HepG2 (cell line): ENCODE data around the gene ARVCF. TPM values are rescaled to one million over a fixed set of nuclear protein-coding genes. Genes with fewer than 3 reads are reported as not detected.
A peak's percentile ranks its signal among the peaks of the same experiment; 100 is the strongest.

Experiments used
- EHMT2 ChIP-seq: fragments of 200-600 bp; sonication (generic); IDR thresholded peaks from 2 replicates; pipeline ENCODE4 v1.7.0; 2017; ENCODE audit warnings: antibody characterized with exemption, low read depth, low read length, borderline replicate concordance
- ETV5 ChIP-seq: IDR thresholded peaks from 2 replicates; pipeline ENCODE4 v1.6.1; 2018; ENCODE audit warnings: missing biosample characterization, missing genetic modification reagents, inconsistent platforms, borderline replicate concordance
- GATAD2A ChIP-seq: IDR thresholded peaks from 2 replicates; pipeline ENCODE4 v1.6.1; 2016
- GFI1 ChIP-seq: sonication (generic); formaldehyde crosslinking; IDR thresholded peaks from 2 replicates; pipeline ENCODE4 v1.5.0; 2020; ENCODE audit warnings: missing genetic modification reagents, mild to moderate bottlenecking, borderline replicate concordance
- HOXA9 ChIP-seq: sonication (generic); formaldehyde crosslinking; IDR thresholded peaks from 2 replicates; pipeline ENCODE4 v1.8.1; 2022; ENCODE audit warnings: missing genetic modification reagents, mild to moderate bottlenecking, moderate library complexity, borderline replicate concordance
- MEIS2 ChIP-seq: sonication (generic); formaldehyde crosslinking; IDR thresholded peaks from 2 replicates; pipeline ENCODE4 v1.9.0; 2021; ENCODE audit warnings: mild to moderate bottlenecking, missing genetic modification reagents
- MIER3 ChIP-seq: IDR thresholded peaks from 2 replicates; pipeline ENCODE4 v1.6.1; 2016; ENCODE audit warnings: missing compliant biosample characterization, borderline replicate concordance
- NFE2L2 ChIP-seq: fragments of 150-350 bp; IDR thresholded peaks from 2 replicates; pipeline ENCODE4 v1.6.1; 2014; ENCODE audit warnings: low read length
- NFRKB ChIP-seq: fragments of 450-650 bp; IDR thresholded peaks from 2 replicates; pipeline ENCODE4 v1.6.1; 2017
- TEAD3 ChIP-seq: optimal IDR thresholded peaks from 2 replicates; pipeline ENCODE3; 2016; ENCODE audit warnings: borderline replicate concordance
- ZBTB1 ChIP-seq: sonication (generic); formaldehyde crosslinking; IDR thresholded peaks from 2 replicates; pipeline ENCODE4 v1.4.0; 2020; ENCODE audit warnings: missing genetic modification reagents, borderline replicate concordance
- ZFP37 ChIP-seq: sonication (generic); formaldehyde crosslinking; IDR thresholded peaks from 2 replicates; pipeline ENCODE4 v1.4.0; 2020; ENCODE audit warnings: missing genetic modification reagents, borderline replicate concordance
- ZNF20 ChIP-seq: sonication (generic); formaldehyde crosslinking; IDR thresholded peaks from 2 replicates; pipeline ENCODE4 v1.4.0; 2020; ENCODE audit warnings: mild to moderate bottlenecking, moderate library complexity, missing genetic modification reagents
- ZNF460 ChIP-seq: sonication (generic); formaldehyde crosslinking; IDR thresholded peaks from 2 replicates; pipeline ENCODE4 v1.5.1; 2020; ENCODE audit warnings: missing genetic modification reagents, mild to moderate bottlenecking, borderline replicate concordance
- ZNF652 ChIP-seq: IDR thresholded peaks from 2 replicates; pipeline ENCODE4 v1.6.1; 2016; ENCODE audit warnings: low read depth, borderline replicate concordance
- ZNF670 ChIP-seq: sonication (generic); formaldehyde crosslinking; IDR thresholded peaks from 2 replicates; pipeline ENCODE4 v1.8.0; 2022; ENCODE audit warnings: mild to moderate bottlenecking, missing genetic modification reagents, borderline replicate concordance
- ZNF713 ChIP-seq: sonication (generic); formaldehyde crosslinking; IDR thresholded peaks from 2 replicates; pipeline ENCODE4 v1.4.0; 2020; ENCODE audit warnings: mild to moderate bottlenecking, missing genetic modification reagents
- ZNF766 ChIP-seq: sonication (generic); formaldehyde crosslinking; IDR thresholded peaks from 2 replicates; pipeline ENCODE4 v1.5.0; 2020; ENCODE audit warnings: missing genetic modification reagents, borderline replicate concordance
- ZSCAN21 ChIP-seq: sonication (generic); formaldehyde crosslinking; IDR thresholded peaks from 2 replicates; pipeline ENCODE4 v1.8.0; 2022; ENCODE audit warnings: mild to moderate bottlenecking, missing genetic modification reagents, moderate library complexity, borderline replicate concordance
- ZSCAN29 ChIP-seq: sonication (generic); formaldehyde crosslinking; conservative IDR thresholded peaks from 2 replicates; pipeline ENCODE4 v1.4.0; 2020; ENCODE audit warnings: mild to moderate bottlenecking, missing genetic modification reagents
- polyA plus RNA-seq, 8 experiments: library from polyadenylated mRNA; depleted of rRNA in 3 of 8; stranded (reverse) in 7 of 8; unstranded in 1 of 8; fragments of >200 nt; fragmentation: Illumina TruSeq in 4 of 8; extraction: Trizol in 4 of 8; gene quantifications; 2 replicates each; pipeline versions ENCODE4 v1.2.1 to v1.2.3, GENCODE V29; 2011 to 2016; ENCODE audit warnings: low read depth in 4 of 8, missing spikeins in 1 of 8, mixed read lengths in 1 of 8; ENCODE audit not compliant: insufficient read depth in 1 of 8
- total RNA-seq, 5 experiments: library from RNA; depleted of rRNA; stranded (reverse); fragments of >200 nt; fragmentation: Illumina TruSeq; extraction: Trizol; gene quantifications; 2 replicates each; pipeline ENCODE4 v1.2.3, GENCODE V29; 2016; ENCODE audit warnings: low read depth in 1 of 5
- TF ChIP-seq, protein P1 (sequence below): sonication (generic); formaldehyde crosslinking; IDR thresholded peaks from 2 replicates; pipeline ENCODE4 v1.4.0; 2020; ENCODE audit warnings: mild to moderate bottlenecking, missing genetic modification reagents, borderline replicate concordance
- TF ChIP-seq, protein P2 (sequence below): sonication (generic); formaldehyde crosslinking; IDR thresholded peaks from 2 replicates; pipeline ENCODE4 v1.4.0; 2020; ENCODE audit warnings: low read depth, mild to moderate bottlenecking, missing genetic modification reagents
- TF ChIP-seq, protein P3 (sequence below): sonication (generic); formaldehyde crosslinking; IDR thresholded peaks from 2 replicates; pipeline ENCODE4 v1.8.1; 2023; ENCODE audit warnings: mild to moderate bottlenecking, missing genetic modification reagents
- TF ChIP-seq, protein P4 (sequence below): sonication (generic); formaldehyde crosslinking; IDR thresholded peaks from 2 replicates; pipeline ENCODE4 v1.4.0; 2020; ENCODE audit warnings: missing genetic modification reagents

The ARVCF gene
- total and polyA plus RNA-seq, 2 of the 13 experiments (the other 11 are each of a cell fraction or from before 2014, with no cell fraction given) = 16.4 to 17.7 TPM

DNA sequence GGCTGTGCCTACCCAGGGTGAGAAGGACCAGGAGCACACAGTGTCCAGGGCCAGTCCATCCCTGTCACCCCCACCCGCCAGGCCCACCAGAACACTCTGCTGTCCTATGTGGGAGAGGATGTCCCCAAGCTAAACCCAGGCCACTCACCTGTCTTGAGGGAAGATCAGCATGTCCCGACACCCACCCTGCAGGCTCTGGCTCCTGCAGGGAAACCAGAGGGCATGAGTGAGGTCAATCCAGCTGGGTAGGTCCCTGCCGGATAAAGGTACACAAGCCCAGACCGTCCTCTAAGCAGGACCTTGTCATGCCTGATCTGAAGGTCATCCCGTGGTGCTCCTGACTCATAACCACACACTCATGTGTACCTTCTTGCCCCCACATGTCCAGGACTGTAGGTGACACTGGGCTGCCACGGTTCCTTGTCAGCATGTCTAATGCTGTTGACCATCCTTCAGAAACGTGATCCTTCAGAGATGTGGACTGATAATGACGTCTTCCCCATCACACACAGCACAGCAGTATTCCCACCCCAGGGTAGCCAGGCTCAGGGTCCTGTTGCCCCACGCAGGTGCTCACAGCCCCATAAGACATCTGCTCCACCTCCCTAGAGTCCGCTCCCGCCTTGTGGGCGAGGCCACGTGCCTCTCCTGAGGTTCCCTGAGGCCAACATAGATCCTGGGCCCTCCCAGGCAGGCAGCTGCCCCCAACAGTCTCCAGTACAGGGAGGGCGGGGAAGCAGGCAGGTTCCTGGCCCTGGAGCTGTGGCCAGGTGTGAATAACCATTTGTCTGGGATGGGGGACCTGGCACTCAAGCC, 6.1 kb downstream of the ARVCF start (continued):
- TF ChIP-seq, protein P1, sequence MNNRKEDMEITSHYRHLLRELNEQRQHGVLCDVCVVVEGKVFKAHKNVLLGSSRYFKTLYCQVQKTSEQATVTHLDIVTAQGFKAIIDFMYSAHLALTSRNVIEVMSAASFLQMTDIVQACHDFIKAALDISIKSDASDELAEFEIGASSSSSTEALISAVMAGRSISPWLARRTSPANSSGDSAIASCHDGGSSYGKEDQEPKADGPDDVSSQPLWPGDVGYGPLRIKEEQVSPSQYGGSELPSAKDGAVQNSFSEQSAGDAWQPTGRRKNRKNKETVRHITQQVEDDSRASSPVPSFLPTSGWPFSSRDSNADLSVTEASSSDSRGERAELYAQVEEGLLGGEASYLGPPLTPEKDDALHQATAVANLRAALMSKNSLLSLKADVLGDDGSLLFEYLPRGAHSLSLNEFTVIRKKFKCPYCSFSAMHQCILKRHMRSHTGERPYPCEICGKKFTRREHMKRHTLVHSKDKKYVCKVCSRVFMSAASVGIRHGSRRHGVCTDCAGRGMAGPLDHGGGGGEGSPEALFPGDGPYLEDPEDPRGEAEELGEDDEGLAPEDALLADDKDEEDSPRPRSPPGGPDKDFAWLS = no peak
- TF ChIP-seq GFI1 (CRISPR knock-in tag) = no peak
- TF ChIP-seq ZNF713 (CRISPR knock-in tag) = no peak
- TF ChIP-seq ZNF766 (CRISPR knock-in tag) = no peak
- no peak for TF ChIP-seq HOXA9 (CRISPR knock-in tag)
- TF ChIP-seq MEIS2 (CRISPR knock-in tag) = no peak; the same call in 1 of the 2 replicates
- TF ChIP-seq ZNF652 (CRISPR knock-in tag) = no peak
- no peak for TF ChIP-seq ZBTB1 (CRISPR knock-in tag)
- TF ChIP-seq, protein P2, sequence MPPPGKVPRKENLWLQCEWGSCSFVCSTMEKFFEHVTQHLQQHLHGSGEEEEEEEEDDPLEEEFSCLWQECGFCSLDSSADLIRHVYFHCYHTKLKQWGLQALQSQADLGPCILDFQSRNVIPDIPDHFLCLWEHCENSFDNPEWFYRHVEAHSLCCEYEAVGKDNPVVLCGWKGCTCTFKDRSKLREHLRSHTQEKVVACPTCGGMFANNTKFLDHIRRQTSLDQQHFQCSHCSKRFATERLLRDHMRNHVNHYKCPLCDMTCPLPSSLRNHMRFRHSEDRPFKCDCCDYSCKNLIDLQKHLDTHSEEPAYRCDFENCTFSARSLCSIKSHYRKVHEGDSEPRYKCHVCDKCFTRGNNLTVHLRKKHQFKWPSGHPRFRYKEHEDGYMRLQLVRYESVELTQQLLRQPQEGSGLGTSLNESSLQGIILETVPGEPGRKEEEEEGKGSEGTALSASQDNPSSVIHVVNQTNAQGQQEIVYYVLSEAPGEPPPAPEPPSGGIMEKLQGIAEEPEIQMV (CRISPR knock-in tag) = no peak
- peak; percentile 43; the same call in 1 of the 2 replicates for TF ChIP-seq ETV5 (CRISPR knock-in tag)
- no peak; the same call in 1 of the 2 replicates for TF ChIP-seq ZSCAN29 (CRISPR knock-in tag)
- no peak for TF ChIP-seq ZNF670 (CRISPR knock-in tag)
- TF ChIP-seq GATAD2A (CRISPR knock-in tag) = peak; percentile 75
- no peak for TF ChIP-seq ZFP37 (CRISPR knock-in tag)
- TF ChIP-seq, protein P3, sequence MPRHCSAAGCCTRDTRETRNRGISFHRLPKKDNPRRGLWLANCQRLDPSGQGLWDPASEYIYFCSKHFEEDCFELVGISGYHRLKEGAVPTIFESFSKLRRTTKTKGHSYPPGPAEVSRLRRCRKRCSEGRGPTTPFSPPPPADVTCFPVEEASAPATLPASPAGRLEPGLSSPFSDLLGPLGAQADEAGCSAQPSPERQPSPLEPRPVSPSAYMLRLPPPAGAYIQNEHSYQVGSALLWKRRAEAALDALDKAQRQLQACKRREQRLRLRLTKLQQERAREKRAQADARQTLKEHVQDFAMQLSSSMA (CRISPR knock-in tag) = no peak
- no peak for TF ChIP-seq ZNF460 (CRISPR knock-in tag)
- TF ChIP-seq NFRKB = no peak
- TF ChIP-seq EHMT2 = no peak
- TF ChIP-seq, protein P4, sequence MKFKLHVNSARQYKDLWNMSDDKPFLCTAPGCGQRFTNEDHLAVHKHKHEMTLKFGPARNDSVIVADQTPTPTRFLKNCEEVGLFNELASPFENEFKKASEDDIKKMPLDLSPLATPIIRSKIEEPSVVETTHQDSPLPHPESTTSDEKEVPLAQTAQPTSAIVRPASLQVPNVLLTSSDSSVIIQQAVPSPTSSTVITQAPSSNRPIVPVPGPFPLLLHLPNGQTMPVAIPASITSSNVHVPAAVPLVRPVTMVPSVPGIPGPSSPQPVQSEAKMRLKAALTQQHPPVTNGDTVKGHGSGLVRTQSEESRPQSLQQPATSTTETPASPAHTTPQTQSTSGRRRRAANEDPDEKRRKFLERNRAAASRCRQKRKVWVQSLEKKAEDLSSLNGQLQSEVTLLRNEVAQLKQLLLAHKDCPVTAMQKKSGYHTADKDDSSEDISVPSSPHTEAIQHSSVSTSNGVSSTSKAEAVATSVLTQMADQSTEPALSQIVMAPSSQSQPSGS = no peak
- TF ChIP-seq TEAD3 (CRISPR knock-in tag) = peak; percentile 73
- peak; percentile 80; the same call in 1 of the 2 replicates for TF ChIP-seq MIER3 (CRISPR knock-in tag)
- no peak for TF ChIP-seq ZNF20
- peak; percentile 58 for TF ChIP-seq ZSCAN21 (CRISPR knock-in tag)
- no peak for TF ChIP-seq NFE2L2
